HFFc6 (cell line): ENCODE measurements around the gene COL4A2. TPM values are rescaled to one million over a fixed set of nuclear protein-coding genes. Genes with fewer than 3 reads are reported as not detected.

Experiments used
- DNase-seq: peaks from one replicate; pipeline ENCODE4 v3.0.0-alpha.2; 2018
- H3K27ac Mint-ChIP-seq: 2 replicates; pipeline ENCODE4 v1.8.0; 2020; ENCODE audit warnings: mild to moderate bottlenecking, mixed read lengths
- H3K27me3 Mint-ChIP-seq: 2 replicates; pipeline ENCODE4 v1.8.0; 2021; ENCODE audit warnings: mild to moderate bottlenecking, moderate library complexity, mixed read lengths; ENCODE audit not compliant: insufficient read depth
- H3K36me3 Mint-ChIP-seq: 2 replicates; pipeline ENCODE4 v1.8.0; 2021; ENCODE audit warnings: low read depth, mixed read lengths
- H3K4me1 Mint-ChIP-seq: 2 replicates; pipeline ENCODE4 v1.8.0; 2020; ENCODE audit warnings: low read depth, mixed read lengths
- H3K4me3 Mint-ChIP-seq: 2 replicates; pipeline ENCODE4 v1.8.0; 2020; ENCODE audit warnings: mild to moderate bottlenecking, moderate library complexity, mixed read lengths
- H3K9me3 Mint-ChIP-seq: 2 replicates; pipeline ENCODE4 v1.8.0; 2020; ENCODE audit warnings: mild to moderate bottlenecking, mixed read lengths
- total RNA-seq, 6 experiments: library from RNA; stranded (reverse); fragmentation: NEBNext Ultra II Directional; extraction: Animal tissue kit (Norgen Biotek cat#: 25700); gene quantifications; 2 replicates in 1 of 6; 3 replicates in 5 of 6; pipeline ENCODE4 v1.2.3, GENCODE V29; 2021
- TF ChIP-seq, protein P1 (sequence below): fragments of 200-600 bp; sonication (generic); IDR thresholded peaks from 2 replicates; pipeline ENCODE4 v1.5.0; 2021; ENCODE audit warnings: antibody characterized with exemption, mild to moderate bottlenecking

COL4A2 gene
- total RNA-seq, 6 experiments from 2014 or later = 202 to 327 (median 217) TPM

DNA sequence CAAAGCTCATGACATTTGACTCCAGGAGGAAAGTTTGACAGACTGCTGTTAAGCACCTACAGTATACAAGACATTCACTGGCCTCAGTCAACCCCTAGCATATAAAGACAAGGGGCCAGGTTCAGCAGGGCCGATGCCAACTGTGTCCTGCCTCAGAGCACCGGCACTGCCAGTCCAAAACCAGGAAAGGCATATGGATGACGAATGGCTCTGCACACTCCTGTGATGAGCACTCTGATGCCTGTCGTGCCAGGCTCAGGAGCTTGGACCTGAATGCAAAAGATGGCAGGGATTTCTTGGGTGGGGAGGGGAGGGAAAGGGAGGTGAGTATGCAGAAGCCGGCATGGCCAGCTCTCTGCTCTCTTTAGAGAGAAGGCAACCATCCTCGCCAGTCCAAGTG lies 39.0 kb upstream of the COL4A2 start:
- Mint-ChIP-seq H3K27ac (no peak overlapping the region), H3K4me3 (no peak overlapping the region), H3K9me3 (no peaks in the 10 kb centered on the region), H3K36me3 (no peaks in the 10 kb centered on the region), H3K27me3 (peaks cover 3% of the 10 kb centered on the region; the same call in 1 of the 2 replicates), H3K4me1 (peaks cover 18% of the 10 kb centered on the region)
- TF ChIP-seq, protein P1, sequence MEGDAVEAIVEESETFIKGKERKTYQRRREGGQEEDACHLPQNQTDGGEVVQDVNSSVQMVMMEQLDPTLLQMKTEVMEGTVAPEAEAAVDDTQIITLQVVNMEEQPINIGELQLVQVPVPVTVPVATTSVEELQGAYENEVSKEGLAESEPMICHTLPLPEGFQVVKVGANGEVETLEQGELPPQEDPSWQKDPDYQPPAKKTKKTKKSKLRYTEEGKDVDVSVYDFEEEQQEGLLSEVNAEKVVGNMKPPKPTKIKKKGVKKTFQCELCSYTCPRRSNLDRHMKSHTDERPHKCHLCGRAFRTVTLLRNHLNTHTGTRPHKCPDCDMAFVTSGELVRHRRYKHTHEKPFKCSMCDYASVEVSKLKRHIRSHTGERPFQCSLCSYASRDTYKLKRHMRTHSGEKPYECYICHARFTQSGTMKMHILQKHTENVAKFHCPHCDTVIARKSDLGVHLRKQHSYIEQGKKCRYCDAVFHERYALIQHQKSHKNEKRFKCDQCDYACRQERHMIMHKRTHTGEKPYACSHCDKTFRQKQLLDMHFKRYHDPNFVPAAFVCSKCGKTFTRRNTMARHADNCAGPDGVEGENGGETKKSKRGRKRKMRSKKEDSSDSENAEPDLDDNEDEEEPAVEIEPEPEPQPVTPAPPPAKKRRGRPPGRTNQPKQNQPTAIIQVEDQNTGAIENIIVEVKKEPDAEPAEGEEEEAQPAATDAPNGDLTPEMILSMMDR = no peak
- no peak for DNase-seq

DNA sequence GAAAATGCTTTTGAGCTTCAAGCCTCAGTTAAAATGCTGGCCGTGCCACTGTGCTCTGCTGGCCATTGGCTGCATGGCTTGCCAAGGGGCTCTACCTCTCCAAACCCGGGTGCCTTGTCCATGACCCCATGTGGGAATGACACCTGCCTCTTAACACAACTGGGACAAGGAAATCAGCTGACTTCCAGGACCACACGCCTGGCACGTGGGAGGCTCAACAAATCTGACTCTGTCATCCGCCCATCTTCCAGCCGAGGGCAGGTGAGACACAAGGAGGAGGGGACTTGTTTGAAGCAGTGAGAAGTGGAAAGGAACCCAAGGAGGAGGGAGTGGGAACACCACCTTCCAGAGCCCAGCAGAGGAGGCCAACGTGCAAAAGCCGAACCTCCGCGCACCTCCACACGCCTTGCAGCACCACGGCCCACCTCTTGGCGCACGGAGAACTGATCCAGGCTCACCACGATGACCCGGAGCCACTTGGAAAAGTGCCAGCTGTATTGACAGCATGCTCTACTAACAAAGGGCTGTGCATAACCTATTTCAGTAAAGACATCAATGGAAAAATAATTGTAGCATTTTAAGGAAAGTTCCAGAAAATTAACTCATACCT lies 38.4 kb upstream of the COL4A2 start:
- TF ChIP-seq, protein P1 = no peak
- H3K4me1 Mint-ChIP-seq = peaks cover 14% of the 10 kb centered on the region
- H3K27me3 Mint-ChIP-seq = peaks cover 3% of the 10 kb centered on the region; the same call in 1 of the 2 replicates
- H3K27ac Mint-ChIP-seq = no peak overlapping the region
- H3K4me3 Mint-ChIP-seq = no peak overlapping the region
- DNase-seq = no peak
- H3K36me3 Mint-ChIP-seq = no peaks in the 10 kb centered on the region
- H3K9me3 Mint-ChIP-seq = no peaks in the 10 kb centered on the region

DNA sequence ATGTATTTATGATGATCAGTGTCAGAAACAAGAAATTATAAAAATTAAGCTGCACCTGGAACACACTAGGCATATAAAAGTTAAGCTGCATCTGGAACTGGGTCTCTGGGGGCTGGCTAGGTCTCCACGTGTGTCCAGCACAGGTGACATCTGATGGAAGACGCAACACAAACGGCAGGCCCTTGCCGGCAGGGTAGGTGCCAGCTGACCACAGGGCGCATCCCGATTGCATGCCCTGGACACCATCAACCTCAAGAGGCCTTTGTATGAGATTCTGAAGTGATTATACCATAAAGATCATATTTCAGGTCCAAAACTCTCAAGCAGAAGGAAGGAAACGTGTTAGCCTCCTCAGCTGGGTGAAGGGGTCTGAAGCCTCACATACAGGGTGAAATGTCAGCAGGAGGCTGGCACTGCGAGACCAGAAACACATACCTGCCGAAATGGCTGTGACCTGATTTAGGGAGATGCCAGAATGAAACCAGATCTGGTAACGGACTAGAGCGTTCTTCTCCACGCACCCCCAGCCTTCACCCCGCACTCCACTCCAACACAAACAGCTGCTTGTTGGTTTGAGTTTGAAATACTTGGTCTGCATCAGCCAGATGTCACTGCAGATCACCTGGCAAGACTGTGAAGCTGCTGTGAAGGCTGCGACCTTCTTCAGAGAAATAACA lies 37.4 kb upstream of the COL4A2 start:
- peaks cover 8% of the 10 kb centered on the region; the same call in 1 of the 2 replicates for H3K4me1 Mint-ChIP-seq
- H3K27me3 Mint-ChIP-seq = peaks cover 5% of the 10 kb centered on the region
- H3K36me3 Mint-ChIP-seq = no peaks in the 10 kb centered on the region
- H3K9me3 Mint-ChIP-seq = no peaks in the 10 kb centered on the region
- H3K4me3 Mint-ChIP-seq = no peak overlapping the region
- TF ChIP-seq, protein P1 = no peak
- no peak overlapping the region for H3K27ac Mint-ChIP-seq
- no peak for DNase-seq

DNA sequence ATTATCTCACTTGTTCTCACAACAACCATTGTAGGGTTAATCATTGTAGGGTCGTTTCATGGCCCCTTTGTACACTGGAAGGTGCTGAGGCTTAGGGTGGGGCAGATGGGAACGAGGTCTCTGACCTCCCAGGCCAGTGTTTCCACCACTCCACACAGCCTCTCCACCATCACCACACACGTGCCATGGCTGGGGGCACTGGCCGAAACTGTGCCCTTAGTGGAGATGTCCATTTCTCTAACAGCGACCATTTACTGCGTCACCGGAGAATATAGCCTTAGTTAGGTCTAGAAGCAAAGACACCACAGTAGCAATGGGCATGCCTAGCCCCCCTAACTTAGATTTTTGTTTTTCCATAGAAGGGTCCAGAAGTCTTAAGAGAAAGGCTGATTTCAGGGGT lies 36.6 kb upstream of the COL4A2 start:
- Mint-ChIP-seq H3K4me3 (no peak overlapping the region), H3K9me3 (no peaks in the 10 kb centered on the region), H3K4me1 (peaks cover 8% of the 10 kb centered on the region; the same call in 1 of the 2 replicates), H3K36me3 (peaks cover under 1% of the 10 kb centered on the region; the same call in 1 of the 2 replicates), H3K27ac (no peak overlapping the region), H3K27me3 (peaks cover 5% of the 10 kb centered on the region)
- no peak for DNase-seq
- TF ChIP-seq, protein P1 = no peak

DNA sequence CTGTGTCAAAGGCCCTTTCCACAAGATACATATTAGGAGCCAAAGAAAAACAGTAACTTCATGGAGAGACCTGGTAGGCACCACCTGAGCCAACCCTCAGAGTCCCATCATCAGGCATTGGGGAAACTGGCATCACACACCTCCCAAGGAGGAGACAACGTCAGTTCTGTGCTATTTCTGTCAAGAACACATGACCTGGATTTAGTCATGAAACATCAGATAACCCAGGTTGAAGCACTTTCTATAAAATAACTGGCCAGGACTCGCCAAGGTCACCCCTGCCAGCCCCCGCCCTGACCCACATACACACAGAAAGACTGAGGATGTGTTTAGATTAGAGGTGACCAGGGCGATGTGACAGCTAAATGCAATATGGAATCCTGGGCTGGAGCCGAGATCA lies 35.8 kb upstream of the COL4A2 start:
- peaks cover 5% of the 10 kb centered on the region for H3K27me3 Mint-ChIP-seq
- no peaks in the 10 kb centered on the region for H3K9me3 Mint-ChIP-seq
- H3K27ac Mint-ChIP-seq = no peak overlapping the region
- no peak for DNase-seq
- peaks cover 8% of the 10 kb centered on the region; the same call in 1 of the 2 replicates for H3K4me1 Mint-ChIP-seq
- no peak overlapping the region for H3K4me3 Mint-ChIP-seq
- peaks cover 5% of the 10 kb centered on the region; the same call in 1 of the 2 replicates for H3K36me3 Mint-ChIP-seq
- TF ChIP-seq, protein P1 = no peak
